Stimulated activated CD8-positive, alpha-beta memory T cell treated with anti-CD3 and anti-CD28 coated beads, Interleukin-15, amount 100 ng/mL, for 4 hours (primary cell): ENCODE data around the gene THEM4.

ENCODE experiments used
- DNase-seq, 2 donors: peaks; one replicate each; pipeline ENCODE4 v3.0.0-alpha.2; 2020; ENCODE audit warnings: low read depth in 2 of 2

Gene THEM4

DNA sequence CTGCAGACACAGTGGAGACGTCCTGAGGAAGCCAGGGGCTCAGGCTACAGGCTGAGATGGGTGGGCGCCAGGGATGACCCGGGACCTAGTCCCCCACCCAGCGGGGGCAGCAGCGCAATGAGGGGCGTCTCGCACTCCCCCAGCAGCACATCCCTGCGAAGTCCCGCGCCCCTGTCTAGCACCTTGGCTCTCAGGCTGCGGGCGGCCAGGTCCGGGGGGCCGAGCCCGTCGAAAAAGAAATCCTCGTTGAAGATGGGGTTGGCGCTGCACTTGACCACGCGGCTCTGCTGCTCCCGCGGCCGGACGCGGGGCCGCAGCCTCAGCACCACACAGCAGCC lies 71.5 kb downstream of the THEM4 start:
- no peak for DNase-seq

DNA sequence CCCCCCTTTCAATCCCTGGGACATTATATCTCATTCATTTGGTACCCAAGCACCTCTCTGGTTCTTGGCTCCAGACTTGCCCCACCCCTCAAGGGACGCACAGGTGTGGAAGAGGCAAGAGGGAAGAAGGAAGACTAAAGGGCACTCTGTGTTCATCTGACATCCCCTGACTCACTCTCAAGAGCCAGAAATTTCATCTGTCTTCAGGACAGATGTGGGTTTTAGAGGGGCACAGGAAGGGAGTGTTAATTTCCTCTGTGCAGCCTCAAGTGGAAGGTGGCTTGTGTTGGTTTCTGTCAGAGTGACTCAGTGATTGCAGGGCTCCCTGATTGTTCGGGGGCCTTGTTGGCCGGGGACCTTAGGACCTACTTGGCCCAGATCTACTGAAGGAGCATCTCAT lies 72.1 kb downstream of the THEM4 start:
- DNase-seq = no peak

GRCh38 chr1:151835596-151835995 lies 73.7 kb downstream of the THEM4 start:
- no peak for DNase-seq

- no peak for DNase-seq
Measured at GRCh38 chr1:151834239-151834638, 75.1 kb downstream of the THEM4 start.

GRCh38 chr1:151833172-151833900 lies 76.0 kb downstream of the THEM4 start:
- no peak for DNase-seq

GRCh38 chr1:151832318-151832980 lies 76.9 kb downstream of the THEM4 start:
- DNase-seq = no peak

GRCh38 chr1:151831605-151832004 lies 77.7 kb downstream of the THEM4 start, which contains the start of gene RORC:
Gene RORC, minus strand, starts transcription at chr1:151831802. Its CDS starts 38 bp downstream, at chr1:151831764.
- DNase-seq = no peak

GRCh38 chr1:151831256-151831591 lies 78.1 kb downstream of the THEM4 start:
- DNase-seq = no peak

- no peak for DNase-seq
Measured at GRCh38 chr1:151830055-151830454, 79.3 kb downstream of the THEM4 start.

DNA sequence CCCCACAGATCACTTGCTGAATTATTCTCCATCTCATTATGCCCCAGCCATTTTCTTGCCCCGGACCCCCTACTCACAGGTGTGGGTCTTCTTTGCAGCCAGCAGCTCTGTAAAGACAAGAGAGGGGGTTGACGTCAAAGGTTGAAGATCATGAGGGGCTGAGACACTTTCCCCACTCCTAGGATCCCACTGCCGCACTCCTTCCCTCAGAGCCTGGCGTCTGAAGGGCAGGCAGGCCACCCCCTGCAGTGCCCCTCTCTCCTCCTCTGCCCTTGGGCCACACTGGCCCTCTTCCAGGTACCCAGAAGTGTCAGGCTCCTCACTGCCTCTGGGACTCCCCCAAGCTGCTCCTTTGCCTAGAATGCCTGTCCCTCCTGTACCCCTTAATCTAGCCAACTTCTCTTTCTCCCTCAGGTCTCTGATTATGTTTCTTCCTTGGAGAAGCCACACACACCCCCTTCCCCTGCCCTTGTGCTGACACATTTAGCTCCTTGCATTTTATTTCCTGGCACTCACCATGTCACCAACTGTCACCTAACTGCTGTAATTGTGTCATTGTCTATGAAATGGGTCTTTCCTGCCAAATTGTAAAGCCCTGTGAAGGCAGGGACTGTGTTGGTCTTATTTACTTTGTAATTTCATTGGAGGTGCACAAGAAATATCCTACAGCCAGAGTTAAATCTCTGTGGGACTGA lies 79.8 kb downstream of the THEM4 start:
- DNase-seq = no peak

- DNase-seq = no peak
Measured at GRCh38 chr1:151828921-151829320, 80.4 kb downstream of the THEM4 start.

DNA sequence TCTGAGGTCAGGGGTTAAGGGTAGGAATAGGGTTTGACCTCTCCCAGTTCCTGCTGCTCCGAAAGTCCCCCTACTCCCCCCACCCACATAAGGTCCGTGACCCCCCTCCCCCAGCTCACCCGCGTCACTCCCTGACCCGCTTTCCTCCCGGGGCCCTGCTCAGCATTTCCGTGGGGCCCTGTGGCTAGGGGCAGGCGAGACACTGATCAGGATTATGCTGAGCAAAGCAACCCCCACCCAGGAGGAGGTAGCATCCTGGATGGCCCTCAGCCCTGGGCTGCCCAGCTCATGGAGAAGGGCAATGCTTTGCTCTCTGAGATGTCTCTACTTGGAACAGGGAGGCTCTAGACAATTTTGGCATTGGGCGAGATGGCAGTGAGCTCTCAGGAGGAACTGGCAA lies 81.5 kb downstream of the THEM4 start:
- DNase-seq = no peak

DNA sequence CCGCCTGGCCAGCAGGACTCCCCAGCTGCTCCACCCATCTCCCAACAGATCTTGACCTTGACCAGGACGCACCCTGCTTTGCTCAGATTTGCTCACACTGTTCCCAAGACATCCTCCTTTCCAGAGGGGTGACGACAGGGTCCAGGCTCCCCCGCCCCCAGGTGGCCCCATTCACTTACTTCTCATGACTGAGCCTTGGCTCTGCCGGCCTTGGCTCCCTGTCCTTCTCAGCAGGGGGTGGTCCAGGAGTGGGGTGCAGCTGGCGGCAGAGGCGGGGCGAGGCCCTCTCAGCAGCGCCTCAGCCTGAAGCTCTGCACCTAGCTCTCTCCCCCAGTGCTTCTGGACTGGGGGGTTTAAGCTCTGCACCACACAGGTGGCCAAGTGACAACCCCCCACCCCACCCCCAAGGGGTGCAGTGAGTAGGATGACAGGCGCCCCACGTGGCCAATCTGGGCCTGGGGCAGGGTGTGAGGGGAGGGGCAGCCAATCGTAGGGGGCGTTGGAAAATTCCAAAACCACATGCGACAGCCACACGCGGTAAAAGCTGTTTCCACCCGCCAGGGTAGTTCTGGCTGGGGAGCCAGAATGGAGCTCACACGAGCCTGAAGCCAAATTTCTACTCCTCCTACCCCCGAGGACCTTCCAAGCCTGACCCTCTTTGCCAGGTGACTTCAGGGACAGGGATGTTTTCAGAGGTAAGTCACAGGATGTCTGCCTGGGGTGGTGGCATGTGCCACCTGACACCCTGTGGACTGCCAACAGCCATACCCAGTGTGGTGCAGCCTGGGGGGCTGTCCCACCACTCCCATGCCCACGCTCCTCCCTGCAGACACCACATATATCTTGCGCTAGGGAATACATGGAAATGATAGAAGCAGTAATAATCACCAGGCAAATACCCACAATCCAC lies 83.3 kb downstream of the THEM4 start:
- peak; percentile 26 for DNase-seq

DNA sequence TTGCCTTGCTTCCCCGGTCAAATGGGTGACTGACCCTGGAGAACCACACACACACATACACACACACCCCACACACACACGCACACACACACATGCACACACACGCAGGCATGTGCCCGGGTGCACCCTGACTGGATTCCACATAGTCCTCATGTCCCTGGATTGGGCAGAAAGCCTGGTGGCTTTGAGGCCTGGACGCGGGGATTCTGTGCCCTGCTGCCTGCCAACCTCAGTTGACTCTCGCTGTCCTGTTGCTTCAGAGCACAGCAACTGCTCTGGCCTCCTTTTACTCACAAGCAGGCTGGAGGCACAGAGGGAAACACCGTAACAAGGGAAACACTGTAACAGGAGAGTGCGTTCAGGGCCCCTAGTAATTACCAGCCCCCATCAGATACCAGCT lies 84.1 kb downstream of the THEM4 start:
- no peak for DNase-seq
